OCI-LY3 (cell line): ENCODE measurements around the gene TACC2.

Source experiments
- CTCF ChIP-seq: fragments of 200-600, 300-600 bp; sonication (generic); IDR thresholded peaks from 2 replicates; pipeline ENCODE4 v1.5.1; 2014; ENCODE audit warnings: antibody characterized with exemption, low read length, low read depth
- EZH2phosphoT487 ChIP-seq: fragments of 200-600 bp; shearing (Covaris generic); IDR thresholded peaks from 2 replicates; pipeline ENCODE4 v1.6.1; 2018; ENCODE audit warnings: antibody characterized with exemption, mixed run types, low read depth

DNA sequence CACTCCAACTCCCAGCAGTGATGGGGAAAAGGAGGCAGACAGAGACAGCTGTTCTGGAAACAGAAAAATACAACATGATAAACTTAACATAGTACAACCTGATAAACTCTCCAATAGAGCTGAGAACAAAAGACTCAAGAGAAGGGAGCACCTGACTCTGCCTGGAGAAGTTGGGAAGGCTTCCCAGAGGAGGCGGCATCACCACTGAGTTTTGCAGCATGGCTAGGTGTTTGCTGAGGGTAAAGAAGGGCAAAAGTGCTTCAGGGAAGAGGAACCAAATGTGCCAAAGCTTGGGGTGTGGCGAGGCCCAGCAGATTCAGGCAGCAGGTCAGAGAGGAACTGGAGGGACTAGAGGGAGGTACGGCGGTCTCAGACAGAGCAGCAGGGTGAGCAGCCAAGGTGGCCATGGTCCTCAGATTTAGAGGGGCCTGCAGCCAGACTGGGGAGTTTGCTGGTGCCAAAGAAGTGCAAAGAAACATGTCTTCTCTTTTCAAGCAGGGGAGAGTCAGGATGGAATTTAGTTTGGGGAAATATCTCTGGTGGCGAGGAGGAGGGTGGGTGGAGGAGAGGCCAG, 162.2 kb downstream of the TACC2 start:
- TF ChIP-seq CTCF (no peak), EZH2phosphoT487 (no peak)
